ENCODE measurements around the gene COL16A1. TPM values are rescaled to one million over a fixed set of nuclear protein-coding genes. Genes with fewer than 3 reads are reported as not detected.

The COL16A1 gene
- polyA plus RNA-seq, 3 donors: 36.1 to 74.3 (median 66.3) TPM

- no peak for DNase-seq (ENCODE audit: extremely low read depth in 1 of 11, low read depth in 9 of 11, low spot score in 4 of 11)
Observed at GRCh38 chr1:31657972-31658510, 45.8 kb downstream of the COL16A1 start.

GRCh38 chr1:31657020-31657804 lies 46.6 kb downstream of the COL16A1 start:
- no peak for DNase-seq (ENCODE audit: extremely low read depth in 1 of 11, low read depth in 9 of 11, low spot score in 4 of 11)

- DNase-seq (ENCODE audit: extremely low read depth in 1 of 11, low read depth in 9 of 11, low spot score in 4 of 11): no peak
Observed at GRCh38 chr1:31655756-31656155, 48.1 kb downstream of the COL16A1 start.

GRCh38 chr1:31655104-31655503 lies 48.7 kb downstream of the COL16A1 start:
- no peak for DNase-seq (ENCODE audit: extremely low read depth in 1 of 11, low read depth in 9 of 11, low spot score in 4 of 11)

GRCh38 chr1:31654474-31654776 lies 49.4 kb downstream of the COL16A1 start:
- no peak for DNase-seq (ENCODE audit: extremely low read depth in 1 of 11, low read depth in 9 of 11, low spot score in 4 of 11)

- no peak for DNase-seq (ENCODE audit: extremely low read depth in 1 of 11, low read depth in 9 of 11, low spot score in 4 of 11)
Observed at GRCh38 chr1:31653717-31654473, 49.9 kb downstream of the COL16A1 start.

GRCh38 chr1:31652891-31653499 lies 50.8 kb downstream of the COL16A1 start:
- no peak for DNase-seq (ENCODE audit: extremely low read depth in 1 of 11, low read depth in 9 of 11, low spot score in 4 of 11)

- DNase-seq (ENCODE audit: extremely low read depth in 1 of 11, low read depth in 9 of 11, low spot score in 4 of 11): no peak
Observed at GRCh38 chr1:31651766-31652165, 52.1 kb downstream of the COL16A1 start.

GRCh38 chr1:31651089-31651420 lies 52.8 kb downstream of the COL16A1 start:
- no peak for DNase-seq (ENCODE audit: extremely low read depth in 1 of 11, low read depth in 9 of 11, low spot score in 4 of 11)

GRCh38 chr1:31650161-31651088 lies 53.4 kb downstream of the COL16A1 start:
- DNase-seq (ENCODE audit: extremely low read depth in 1 of 11, low read depth in 9 of 11, low spot score in 4 of 11): no peak

GRCh38 chr1:31648641-31649357 lies 55.0 kb downstream of the COL16A1 start:
- DNase-seq (ENCODE audit: extremely low read depth in 1 of 11, low read depth in 9 of 11, low spot score in 4 of 11): no peak

- no peak for DNase-seq (ENCODE audit: extremely low read depth in 1 of 11, low read depth in 9 of 11, low spot score in 4 of 11)
Observed at GRCh38 chr1:31648190-31648589, 55.6 kb downstream of the COL16A1 start.

GRCh38 chr1:31647106-31647505 lies 56.7 kb downstream of the COL16A1 start:
- DNase-seq (ENCODE audit: extremely low read depth in 1 of 11, low read depth in 9 of 11, low spot score in 4 of 11): no peak

GRCh38 chr1:31646259-31646960 lies 57.4 kb downstream of the COL16A1 start:
- DNase-seq (ENCODE audit: extremely low read depth in 1 of 11, low read depth in 9 of 11, low spot score in 4 of 11): no peak

- DNase-seq (ENCODE audit: extremely low read depth in 1 of 11, low read depth in 9 of 11, low spot score in 4 of 11): peak in 1 of 11 donors; percentile 21
Observed at GRCh38 chr1:31645274-31645568, 58.6 kb downstream of the COL16A1 start.

- peak; percentile 95 to 99 (median 98) for DNase-seq (ENCODE audit: extremely low read depth in 1 of 11, low read depth in 9 of 11, low spot score in 4 of 11)
Observed at GRCh38 chr1:31644560-31645273, 59.1 kb downstream of the COL16A1 start, which contains the start of gene PEF1. Gene PEF1 (minus strand): TSS chr1:31644876. CDS start chr1:31644864, 12 bp downstream.

GRCh38 chr1:31643976-31644559 lies 59.7 kb downstream of the COL16A1 start:
- peak in 1 of 11 donors; percentile 15 for DNase-seq (ENCODE audit: extremely low read depth in 1 of 11, low read depth in 9 of 11, low spot score in 4 of 11)

Measured in renal cortex interstitium (tissue), 11 donors.